ENCODE data around the gene APOB.

DNA sequence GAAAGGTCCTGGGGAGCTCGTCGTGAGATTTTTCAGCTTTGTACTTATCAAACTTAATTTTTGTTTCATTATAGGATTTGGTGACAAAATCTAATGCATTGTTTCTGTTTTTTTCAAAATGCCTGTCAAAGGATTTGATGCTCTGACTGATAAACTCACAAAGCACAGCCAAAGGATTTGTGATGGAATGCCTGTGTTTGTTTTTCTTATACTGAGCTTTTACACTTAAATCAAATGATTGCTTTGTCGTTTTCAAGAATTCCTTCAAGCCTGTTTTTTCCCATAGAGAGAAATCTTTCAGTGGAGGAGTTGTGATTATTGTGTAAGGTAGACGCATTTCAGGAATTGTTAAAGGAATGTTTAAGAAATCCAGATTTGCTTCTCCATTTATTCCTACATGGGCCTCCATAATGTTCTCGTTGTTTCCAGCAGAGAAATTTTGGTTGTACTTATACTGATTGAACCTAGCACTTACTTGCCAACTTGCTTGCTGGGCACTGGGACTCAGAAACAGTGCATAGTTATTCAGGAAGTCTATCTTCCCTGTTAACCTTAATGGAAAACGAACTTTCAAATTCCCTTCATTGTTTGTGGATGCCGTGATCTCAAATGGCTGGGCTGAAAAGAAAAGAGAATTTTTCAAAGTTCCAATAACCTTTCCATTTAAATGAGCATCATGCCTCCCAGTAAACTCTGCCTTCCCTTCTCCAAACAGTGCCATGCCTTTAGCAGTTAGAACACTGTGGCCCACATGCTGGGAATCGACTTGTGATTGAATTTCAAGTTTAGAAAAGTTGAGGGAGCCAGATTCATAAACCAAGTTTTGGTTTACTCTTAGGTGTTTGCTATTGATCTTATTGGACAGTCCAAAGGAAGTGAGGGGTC, 36.5 kb downstream of the APOB start:
- TF ChIP-seq, protein P1, sequence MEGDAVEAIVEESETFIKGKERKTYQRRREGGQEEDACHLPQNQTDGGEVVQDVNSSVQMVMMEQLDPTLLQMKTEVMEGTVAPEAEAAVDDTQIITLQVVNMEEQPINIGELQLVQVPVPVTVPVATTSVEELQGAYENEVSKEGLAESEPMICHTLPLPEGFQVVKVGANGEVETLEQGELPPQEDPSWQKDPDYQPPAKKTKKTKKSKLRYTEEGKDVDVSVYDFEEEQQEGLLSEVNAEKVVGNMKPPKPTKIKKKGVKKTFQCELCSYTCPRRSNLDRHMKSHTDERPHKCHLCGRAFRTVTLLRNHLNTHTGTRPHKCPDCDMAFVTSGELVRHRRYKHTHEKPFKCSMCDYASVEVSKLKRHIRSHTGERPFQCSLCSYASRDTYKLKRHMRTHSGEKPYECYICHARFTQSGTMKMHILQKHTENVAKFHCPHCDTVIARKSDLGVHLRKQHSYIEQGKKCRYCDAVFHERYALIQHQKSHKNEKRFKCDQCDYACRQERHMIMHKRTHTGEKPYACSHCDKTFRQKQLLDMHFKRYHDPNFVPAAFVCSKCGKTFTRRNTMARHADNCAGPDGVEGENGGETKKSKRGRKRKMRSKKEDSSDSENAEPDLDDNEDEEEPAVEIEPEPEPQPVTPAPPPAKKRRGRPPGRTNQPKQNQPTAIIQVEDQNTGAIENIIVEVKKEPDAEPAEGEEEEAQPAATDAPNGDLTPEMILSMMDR (IDR thresholded peaks at IDR 0.05), result no peak
- TF ChIP-seq POLR2A (IDR thresholded peaks at IDR 0.05), result no peak

All from Peyer's patch (tissue), 4 donors.